A549 treated with RU486 at 1 μM for 4 hours (cell line): ENCODE data around the gene SNX11. TPM values are rescaled to one million over a fixed set of nuclear protein-coding genes. Genes with fewer than 3 reads are reported as not detected.

ENCODE experiments used
- total RNA-seq: library from RNA; stranded (reverse); fragments of 200-300 nt; extraction: Qiagen RNA extraction; gene quantifications from 5 replicates; pipeline ENCODE4 v1.2.3, GENCODE V29; 2022; ENCODE audit warnings: low read depth

The SNX11 gene, protein sequence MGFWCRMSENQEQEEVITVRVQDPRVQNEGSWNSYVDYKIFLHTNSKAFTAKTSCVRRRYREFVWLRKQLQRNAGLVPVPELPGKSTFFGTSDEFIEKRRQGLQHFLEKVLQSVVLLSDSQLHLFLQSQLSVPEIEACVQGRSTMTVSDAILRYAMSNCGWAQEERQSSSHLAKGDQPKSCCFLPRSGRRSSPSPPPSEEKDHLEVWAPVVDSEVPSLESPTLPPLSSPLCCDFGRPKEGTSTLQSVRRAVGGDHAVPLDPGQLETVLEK
- total RNA-seq: 26.9 to 28.1 TPM (median 27.5 TPM) in 5 replicates

DNA sequence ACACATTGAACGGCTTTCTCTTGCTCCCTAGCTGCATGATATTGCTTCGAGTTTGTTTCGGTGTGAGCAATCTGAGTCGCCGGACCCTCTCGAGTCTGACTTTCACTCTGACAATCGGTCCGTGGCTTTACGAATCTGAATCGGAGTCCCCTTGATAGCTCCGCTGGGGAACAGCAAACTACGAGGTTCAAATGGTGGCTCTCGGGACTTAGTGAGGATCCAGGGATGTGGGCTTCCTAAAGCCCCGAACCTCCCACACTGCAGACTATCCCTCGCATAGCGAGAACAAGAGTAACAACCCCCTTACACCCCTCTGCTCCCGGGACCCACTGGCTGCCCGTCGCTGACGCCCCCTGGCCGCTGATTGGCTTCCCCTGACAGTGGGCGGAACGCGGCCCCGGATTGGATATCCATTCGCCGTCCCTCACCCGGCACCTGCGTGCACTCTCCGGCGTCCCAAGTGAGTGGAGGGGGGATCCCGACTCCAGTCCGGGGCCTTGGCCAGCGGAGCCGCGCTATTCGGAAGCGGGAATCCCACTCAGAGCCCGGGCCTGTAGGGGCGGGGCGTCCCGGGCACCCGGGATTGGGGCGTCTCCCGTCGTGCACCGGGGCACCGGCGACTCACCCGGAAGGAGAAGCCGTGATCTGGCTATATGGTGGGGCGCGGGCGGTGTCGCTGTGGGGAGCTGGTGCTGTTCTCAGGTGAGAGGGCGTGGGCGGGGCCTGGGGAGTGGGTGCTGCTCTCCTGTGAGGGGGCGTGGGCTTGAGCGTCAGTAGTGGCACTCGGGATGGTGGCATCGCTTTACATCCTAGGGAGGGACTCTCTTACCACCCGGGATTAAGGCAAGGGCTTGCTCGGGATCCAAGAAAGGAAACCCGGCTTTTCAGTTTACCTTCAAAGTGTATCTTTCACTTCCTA lies at the start of gene SNX11:
Gene SNX11 (plus strand): TSS at position 630 of the 919 bp plus-strand sequence. CDS start 4,278 bp downstream, outside the sequence.

DNA sequence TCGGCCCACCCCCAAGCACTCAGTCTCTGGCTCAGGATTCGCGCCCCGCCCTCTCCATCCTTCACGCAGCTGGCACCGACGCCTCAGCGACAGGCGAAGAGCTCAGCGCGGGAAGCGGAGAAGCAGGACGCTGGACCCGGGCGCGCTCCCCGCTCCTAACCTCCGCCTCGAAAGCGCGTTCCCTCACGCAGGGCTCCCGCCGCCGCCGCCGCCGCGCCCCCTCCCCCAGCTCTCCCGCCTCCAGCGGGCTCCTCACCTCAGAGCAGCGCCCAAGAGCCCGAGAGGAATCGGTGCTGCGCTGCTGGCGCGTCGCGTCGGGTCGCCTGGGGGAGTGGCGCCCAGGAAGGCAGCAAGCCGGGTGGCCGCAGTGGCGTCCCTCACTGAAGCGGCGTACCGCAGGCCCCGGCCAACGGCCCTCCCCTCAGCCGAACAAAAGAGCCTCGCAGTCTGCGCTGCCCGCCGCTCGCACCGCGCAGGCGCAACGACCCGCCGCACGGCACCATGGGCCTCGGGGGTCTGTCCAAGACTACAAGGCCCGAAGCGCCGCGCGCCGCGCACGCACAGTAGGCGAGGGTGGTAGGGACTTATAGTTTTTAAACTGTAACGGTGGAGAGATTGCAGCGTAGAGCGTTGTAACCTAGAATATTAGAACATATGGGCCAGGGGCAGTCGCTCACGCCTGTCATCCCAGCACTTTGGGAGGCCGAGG lies 6.4 kb upstream of the SNX11 start, which contains the start of gene CBX1:
Gene CBX1 (minus strand): TSS at position 467 of the 709 bp plus-strand sequence. CDS start 24,474 bp downstream, outside the sequence.

Other genes with a start within 250 kb of the SNX11 start
- gene SP2, start 211.5 kb upstream of the SNX11 start, total RNA-seq: 15.7 to 18.9 TPM (median 18.4 TPM) in 5 replicates
- gene PNPO, start 166.2 kb upstream of the SNX11 start, total RNA-seq: 18.7 to 21.1 TPM (median 20.3 TPM) in 5 replicates
- gene PRR15L, start 149.9 kb upstream of the SNX11 start, total RNA-seq: 0.08 to 0.33 TPM (median 0.12 TPM) in 5 replicates
- 90.4 to 113 TPM (median 99.0 TPM) in 5 replicates for gene CDK5RAP3, start 136.7 kb upstream of the SNX11 start, total RNA-seq
- gene COPZ2, start 70.0 kb upstream of the SNX11 start, total RNA-seq: 12.3 to 21.4 TPM (median 15.6 TPM) in 5 replicates
- 95.1 to 114 TPM (median 108 TPM) in 5 replicates for gene NFE2L1, start 59.4 kb upstream of the SNX11 start, total RNA-seq
- 76.8 to 117 TPM (median 90.4 TPM) in 5 replicates for gene CBX1, start 6.3 kb upstream of the SNX11 start, total RNA-seq